HTERT RPE-1 (cell line): Measurements from ENCODE around the gene MT4.

ENCODE experiments used
- in situ Hi-C: fragments of 300-500 bp; cut with MboI; formaldehyde crosslinking; loops from 4 replicates; pipeline ENCODE4 v1.14.3; 2020; ENCODE audit warnings: low sequenced_read_pairs

MT4 gene

DNA sequence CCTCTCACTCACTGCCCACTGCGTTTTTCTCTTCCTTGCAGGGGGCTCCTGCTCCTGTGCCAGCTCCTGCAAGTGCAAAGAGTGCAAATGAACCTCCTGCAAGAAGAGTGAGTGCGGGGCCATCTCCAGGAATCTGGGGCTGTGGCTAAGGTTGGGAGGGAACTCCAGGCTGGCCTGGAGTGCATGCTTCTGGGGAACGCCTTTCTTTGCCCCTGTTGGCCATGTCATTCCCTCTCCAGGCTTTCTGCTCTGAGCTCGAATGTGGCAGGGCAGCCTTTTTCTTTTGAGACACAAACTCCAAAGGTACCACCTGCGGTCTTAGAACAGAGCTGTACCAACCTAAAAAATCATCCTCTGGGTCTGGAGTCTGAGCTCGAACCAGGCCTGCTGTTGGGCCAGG lies 53.3 kb downstream of the MT4 start:
- in situ Hi-C loops, result no loop called here
